Bone marrow (tissue), 2 donors: ENCODE measurements around the gene IFITM10.
"Not testable (repeated sequence)": the region's sequence is repeated elsewhere in the genome, so short reads cannot be mapped to it uniquely, and the experiment has no call there.

Experiments used
- DNase-seq, 2 donors: peaks; one replicate each; lab custom pipeline; 2025; lab: John Stamatoyannopoulos, UW

The IFITM10 gene

GRCh38 chr11:1777737-1778136 lies 27.3 kb upstream of the IFITM10 start:
- no peak for DNase-seq

DNA sequence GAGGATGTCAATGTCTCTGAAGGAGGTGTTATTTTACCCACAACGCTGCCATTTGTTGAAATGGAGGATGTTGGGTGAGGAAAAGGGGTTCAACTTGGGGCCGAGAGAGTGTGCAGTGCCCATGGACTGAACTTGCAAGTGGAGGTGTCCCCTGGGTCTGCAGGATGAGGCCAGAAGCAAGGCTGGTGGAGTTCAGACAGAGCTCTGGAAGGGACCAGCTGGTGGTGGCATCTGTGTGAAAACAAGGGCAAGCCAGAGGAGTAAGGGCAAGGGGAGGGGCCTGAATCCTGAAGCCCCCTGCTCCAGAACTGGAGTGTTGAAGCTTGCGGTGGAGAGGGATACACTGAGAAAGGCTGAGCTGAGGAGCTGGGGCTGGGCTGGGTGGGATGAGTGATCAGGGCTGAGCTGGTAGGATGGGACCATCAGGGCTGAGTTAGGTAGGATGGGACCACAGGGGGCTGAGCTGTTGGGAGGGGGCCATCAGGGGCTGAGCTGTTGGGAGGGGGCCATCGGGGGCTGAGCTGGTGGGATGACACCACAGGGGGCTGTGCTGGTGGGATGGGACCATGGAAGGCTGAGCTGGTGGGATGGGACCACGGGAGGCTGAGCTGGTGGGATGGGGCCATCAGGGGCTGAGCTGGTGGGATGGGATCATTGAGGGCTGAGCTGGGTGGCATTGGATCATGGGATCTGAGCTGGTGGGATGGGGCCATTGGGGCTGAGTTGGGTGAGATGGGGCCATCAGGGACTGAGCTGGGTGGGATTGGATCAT lies 26.7 kb upstream of the IFITM10 start:
- DNase-seq = no peak

GRCh38 chr11:1776331-1776851 lies 26.0 kb upstream of the IFITM10 start:
- no peak for DNase-seq

DNA sequence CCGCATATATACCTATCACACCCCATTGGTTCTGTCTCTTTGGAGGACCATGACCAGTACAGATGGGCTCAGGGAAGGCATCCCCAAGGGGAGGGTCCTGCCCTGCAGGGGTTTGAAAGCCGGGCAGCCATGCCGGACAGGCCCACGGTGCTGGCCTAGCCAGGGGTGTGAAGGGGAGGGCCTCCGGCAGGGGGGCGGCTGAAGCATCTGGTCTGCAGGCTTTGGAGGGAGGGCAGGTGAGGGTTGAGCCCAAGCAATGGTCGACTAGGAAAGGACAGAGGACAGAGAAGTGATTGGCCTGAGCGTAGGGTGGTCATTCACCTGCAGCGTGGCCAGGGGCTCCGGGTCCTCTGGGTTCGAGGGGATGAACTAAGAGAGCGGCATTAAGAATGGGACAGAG lies 24.5 kb upstream of the IFITM10 start:
- no peak for DNase-seq

GRCh38 chr11:1773994-1774550 lies 23.7 kb upstream of the IFITM10 start:
- DNase-seq = no peak

DNA sequence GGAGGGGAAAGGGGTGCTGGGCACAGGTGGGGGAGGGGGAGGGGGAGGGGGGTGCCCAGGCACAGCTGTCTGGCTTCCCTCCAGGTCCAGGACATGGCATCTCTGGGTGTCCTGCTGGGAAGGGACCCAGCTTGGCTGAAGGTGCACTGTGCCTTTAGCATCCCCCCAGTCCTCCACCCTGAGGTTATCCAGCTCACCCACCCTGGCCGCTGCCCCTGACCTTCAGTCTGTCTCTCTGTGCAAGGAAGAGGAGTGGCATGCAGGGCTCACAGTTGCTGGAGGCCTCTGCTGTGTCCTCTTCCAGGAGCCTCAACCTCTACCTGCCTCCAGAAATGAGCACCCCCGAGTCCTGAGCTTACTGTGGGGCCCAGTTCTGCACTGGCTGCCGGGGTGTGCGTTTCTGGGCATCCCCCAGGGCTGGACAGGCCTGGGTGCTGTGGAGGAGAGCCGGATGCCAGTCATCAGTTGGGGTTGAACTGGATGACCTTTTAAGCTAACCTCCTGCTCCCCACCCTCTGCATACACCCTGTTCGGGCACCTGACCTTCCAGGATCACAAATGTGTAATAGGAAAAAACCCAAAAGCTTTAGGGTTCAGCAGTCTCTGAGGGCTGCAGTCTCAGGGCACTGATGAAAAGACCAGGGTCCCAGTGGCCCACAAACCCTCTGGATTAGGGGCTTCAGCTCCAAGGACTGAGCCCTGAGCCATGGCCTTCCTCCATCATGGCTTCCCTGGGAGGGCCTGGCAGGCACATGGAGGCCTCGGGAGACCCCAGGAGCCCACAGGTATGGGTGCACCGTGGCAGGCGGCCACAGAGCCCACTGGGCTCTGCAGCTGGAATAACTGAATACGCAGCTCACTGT lies 23.0 kb upstream of the IFITM10 start:
- DNase-seq = no peak

- DNase-seq = peak; percentile 66 to 95
Measured at GRCh38 chr11:1772270-1773130, 22.1 kb upstream of the IFITM10 start.

GRCh38 chr11:1771700-1772099 lies 21.3 kb upstream of the IFITM10 start:
- DNase-seq = no peak

DNA sequence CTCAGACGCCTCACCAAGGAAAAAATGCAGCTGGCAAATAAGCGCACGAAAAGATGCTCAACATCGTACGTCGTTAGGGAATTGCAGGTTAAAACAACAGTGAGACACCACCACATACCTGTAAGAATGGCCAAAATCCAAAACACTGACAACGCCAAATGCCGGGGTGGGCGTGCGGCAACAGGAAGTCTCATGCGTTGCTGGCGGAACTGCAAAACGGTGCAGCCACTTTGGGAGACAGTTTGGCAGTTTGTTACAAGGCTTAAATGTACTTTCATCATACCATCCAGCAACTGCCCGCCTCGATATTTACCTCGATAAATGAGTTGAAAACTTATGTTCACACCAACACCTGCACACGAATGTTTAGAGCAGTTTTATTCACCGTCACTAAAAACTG lies 20.9 kb upstream of the IFITM10 start:
- DNase-seq = no peak

DNA sequence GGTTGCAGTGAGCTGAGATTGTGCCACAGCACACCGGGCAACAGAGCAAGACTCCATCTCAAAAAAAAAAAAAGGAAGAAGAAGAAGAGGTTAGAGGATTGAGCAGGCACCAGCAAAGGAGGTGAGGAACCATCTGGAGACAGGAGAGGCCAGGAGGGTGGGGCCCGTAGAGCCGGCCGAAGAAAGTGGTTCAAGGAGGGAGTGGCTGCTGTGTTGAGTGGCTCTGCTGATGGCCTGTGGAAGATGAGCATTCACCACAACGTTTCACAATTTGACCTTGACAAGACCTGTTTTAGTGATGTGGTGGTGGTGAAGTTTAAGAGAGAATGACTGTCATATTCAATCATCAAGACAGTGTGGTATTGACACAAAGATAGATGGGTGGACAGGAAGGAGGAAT lies 20.1 kb upstream of the IFITM10 start:
- DNase-seq = no peak

GRCh38 chr11:1770061-1770460 lies 19.7 kb upstream of the IFITM10 start:
- DNase-seq = no peak

DNA sequence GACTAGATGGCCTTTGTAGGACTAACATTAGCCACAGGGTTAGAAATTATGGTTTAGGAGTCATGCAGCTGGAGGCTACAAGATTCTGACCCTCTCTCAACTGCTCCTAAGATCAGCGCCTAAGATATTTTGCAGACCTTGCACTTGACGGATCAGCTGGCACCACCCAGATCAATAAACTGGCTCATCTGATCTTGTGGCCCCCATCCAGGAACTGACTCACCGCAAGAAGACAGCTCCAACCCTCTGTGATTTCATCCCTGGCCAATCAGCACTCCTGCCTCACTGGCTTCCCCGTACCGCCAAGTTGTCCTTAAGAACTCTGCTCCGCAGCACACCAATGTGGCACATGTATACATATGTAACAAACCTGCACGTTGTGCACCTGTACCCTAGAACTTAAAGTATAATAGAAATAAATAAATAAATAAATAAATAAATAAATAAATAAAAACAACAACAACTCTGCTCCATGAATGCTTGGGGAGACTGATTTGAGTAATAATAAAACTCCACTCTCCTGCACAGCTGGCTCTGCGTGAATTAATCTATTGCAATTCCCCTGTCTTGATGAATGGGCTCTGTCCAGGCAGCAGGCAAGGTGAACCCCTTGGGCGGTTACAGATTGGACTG lies 19.0 kb upstream of the IFITM10 start:
- DNase-seq = not testable (repeated sequence)

- DNase-seq = no peak
Measured at GRCh38 chr11:1768141-1768469, 17.7 kb upstream of the IFITM10 start.

- DNase-seq = no peak
Measured at GRCh38 chr11:1767399-1768140, 17.2 kb upstream of the IFITM10 start.

DNA sequence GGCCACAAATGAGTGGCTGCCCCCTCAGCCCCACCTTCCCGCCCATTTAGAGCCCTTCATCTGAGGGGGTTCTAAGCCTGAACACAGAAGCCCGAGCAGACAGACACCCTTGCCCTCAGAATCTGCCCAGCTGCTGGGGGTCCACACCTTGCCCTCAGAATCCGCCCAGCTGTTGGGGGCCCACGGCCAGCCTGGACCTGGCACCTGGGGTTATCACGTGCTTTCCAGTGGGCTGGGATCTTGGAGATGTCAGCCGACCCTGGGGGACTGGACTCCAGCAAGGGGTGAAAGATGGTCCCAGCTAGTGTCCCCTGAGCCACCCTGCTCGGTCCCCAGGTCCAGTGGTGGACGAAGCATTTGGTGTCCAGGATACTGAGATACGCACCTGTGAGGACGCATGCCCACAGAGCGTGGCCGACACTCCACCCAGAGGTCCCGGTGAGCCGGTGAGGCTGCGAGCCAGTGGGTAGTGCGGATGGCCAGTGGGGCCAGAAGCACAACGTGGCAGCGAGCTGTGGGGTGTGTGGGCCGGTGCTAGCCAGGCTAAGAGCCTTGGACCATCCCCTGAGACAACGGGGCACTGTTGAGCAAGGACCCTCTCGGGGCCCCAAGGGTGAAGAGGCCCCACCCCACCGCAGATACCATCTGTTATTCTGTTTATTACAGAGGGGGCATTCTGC lies 16.5 kb upstream of the IFITM10 start:
- DNase-seq = no peak

- no peak for DNase-seq
Measured at GRCh38 chr11:1765871-1766718, 15.7 kb upstream of the IFITM10 start.

GRCh38 chr11:1763796-1764661 lies 13.6 kb upstream of the IFITM10 start, which contains the start of gene CTSD:
TSS of gene CTSD (minus strand) at chr11:1763927. CDS start at chr11:1763859, 68 bp downstream.
- peak; percentile 24 to 79 for DNase-seq

DNA sequence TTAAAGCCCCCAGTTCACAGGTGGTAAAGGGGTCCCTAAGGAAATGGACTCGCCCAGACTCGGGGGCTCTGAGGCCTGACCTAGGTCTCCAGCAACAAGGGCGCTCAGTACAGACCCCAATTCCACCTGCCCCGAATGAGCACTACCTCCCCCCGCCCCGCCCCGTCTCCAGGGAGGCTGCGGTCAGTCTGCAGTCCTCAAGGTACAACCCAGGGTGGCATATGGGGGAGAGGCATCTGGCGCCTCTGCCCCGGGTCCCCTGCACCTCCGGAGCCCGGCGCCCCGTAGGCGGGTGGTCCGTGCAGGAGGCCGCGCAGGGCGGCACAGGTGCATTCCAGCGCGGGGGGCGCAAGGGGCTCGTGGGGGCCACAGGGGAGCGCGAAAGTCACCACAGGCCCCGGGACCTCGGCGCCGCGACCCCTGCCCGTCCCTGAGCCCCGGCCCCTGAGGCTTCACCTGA lies 13.0 kb upstream of the IFITM10 start:
- DNase-seq = no peak
